SH-SY5Y (cell line): ENCODE measurements around the gene AKIP1.

Source experiments
- GATA2 ChIP-seq: IDR thresholded peaks from 2 replicates; pipeline ENCODE4 v1.6.1; 2011; ENCODE audit warnings: mild to moderate bottlenecking, low read depth, low read length
- GATA3 ChIP-seq: IDR thresholded peaks from 2 replicates; pipeline ENCODE4 v1.6.1; 2011; ENCODE audit warnings: low read depth, mild to moderate bottlenecking, low read length, moderate library complexity

GRCh38 chr11:8873741-8874405 is 37.1 kb upstream of the AKIP1 start:
- no peak for TF ChIP-seq GATA3
- no peak for TF ChIP-seq GATA2
